ENCODE measurements around the gene RCN2.

GRCh38 chr15:76938752-76939151 lies 7.2 kb downstream of the RCN2 start:
- TF ChIP-seq CTCF (conservative IDR thresholded peaks at IDR 0.05; ENCODE audit: low read depth, low read length) (no peak), EZH2 (IDR thresholded peaks at IDR 0.05; ENCODE audit: low read length, unreplicated experiment) (no peak)
